SK-N-SH (cell line): ENCODE results near the gene PAGE1.

ENCODE experiments used
- EZH2phosphoT487 ChIP-seq: fragments of 200-600 bp; sonication (generic); IDR thresholded peaks from 2 replicates; pipeline ENCODE4 v1.6.1; 2017; ENCODE audit warnings: low read depth, mixed run types, mild to moderate bottlenecking, antibody characterized with exemption, moderate library complexity, borderline replicate concordance
- FOXJ3 ChIP-seq: sonication (generic); formaldehyde crosslinking; IDR thresholded peaks from 2 replicates; pipeline ENCODE4 v1.5.1; 2020; ENCODE audit warnings: mild to moderate bottlenecking, missing genetic modification reagents
- FOXM1 ChIP-seq: IDR thresholded peaks from 2 replicates; pipeline ENCODE4 v1.4.0; 2012; ENCODE audit warnings: low read depth, mild to moderate bottlenecking
- GATA2 ChIP-seq: sonication (generic); formaldehyde crosslinking; IDR thresholded peaks from 2 replicates; pipeline ENCODE4 v1.5.0; 2020; ENCODE audit warnings: mild to moderate bottlenecking, missing genetic modification reagents
- POLR2AphosphoS5 ChIP-seq: IDR thresholded peaks from 2 replicates; pipeline ENCODE4 v1.6.1; 2012; ENCODE audit warnings: low read depth, low read length
- TAF1 ChIP-seq: IDR thresholded peaks from 2 replicates; pipeline ENCODE4 v1.6.1; 2012; ENCODE audit warnings: low read depth, mild to moderate bottlenecking, low read length, moderate library complexity, borderline replicate concordance
- TCF12 ChIP-seq: IDR thresholded peaks from 2 replicates; pipeline ENCODE4 v1.4.0; 2012
- TF ChIP-seq, protein P1 (sequence below): IDR thresholded peaks from 2 replicates; pipeline ENCODE4 v1.4.0; 2012; ENCODE audit warnings: low read depth, borderline replicate concordance
- TF ChIP-seq, protein P2 (sequence below): IDR thresholded peaks from 2 replicates; pipeline ENCODE4 v1.6.1; 2012; ENCODE audit warnings: mild to moderate bottlenecking, low read depth, low read length, moderate library complexity
- TF ChIP-seq, protein P3 (sequence below): fragments of 200-600 bp; sonication (generic); IDR thresholded peaks from 2 replicates; pipeline ENCODE4 v1.6.1; 2017; ENCODE audit warnings: antibody characterized with exemption, mild to moderate bottlenecking, moderate library complexity
- TF ChIP-seq, protein P4 (sequence below): IDR thresholded peaks from 2 replicates; pipeline ENCODE4; 2012

DNA sequence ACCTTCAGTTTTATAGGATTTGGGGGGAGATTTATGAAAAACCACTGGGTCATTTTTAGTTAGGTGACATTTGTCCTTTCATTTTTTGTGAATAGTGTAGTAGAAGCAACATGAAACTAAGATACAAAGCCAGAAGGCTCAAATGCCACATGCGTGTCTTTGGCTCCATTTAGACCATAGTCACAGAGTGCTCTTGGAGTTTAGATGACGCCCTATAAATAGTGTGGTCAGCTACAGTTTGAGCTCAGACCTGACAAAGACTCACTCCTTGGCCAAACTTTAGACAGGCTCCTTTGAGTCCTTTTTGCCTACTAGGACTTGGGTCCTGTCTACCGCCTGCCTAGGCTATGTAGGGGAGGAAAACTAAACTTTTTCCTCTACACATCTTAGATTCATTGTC lies 16.8 kb upstream of the PAGE1 start:
- TF ChIP-seq, protein P1, sequence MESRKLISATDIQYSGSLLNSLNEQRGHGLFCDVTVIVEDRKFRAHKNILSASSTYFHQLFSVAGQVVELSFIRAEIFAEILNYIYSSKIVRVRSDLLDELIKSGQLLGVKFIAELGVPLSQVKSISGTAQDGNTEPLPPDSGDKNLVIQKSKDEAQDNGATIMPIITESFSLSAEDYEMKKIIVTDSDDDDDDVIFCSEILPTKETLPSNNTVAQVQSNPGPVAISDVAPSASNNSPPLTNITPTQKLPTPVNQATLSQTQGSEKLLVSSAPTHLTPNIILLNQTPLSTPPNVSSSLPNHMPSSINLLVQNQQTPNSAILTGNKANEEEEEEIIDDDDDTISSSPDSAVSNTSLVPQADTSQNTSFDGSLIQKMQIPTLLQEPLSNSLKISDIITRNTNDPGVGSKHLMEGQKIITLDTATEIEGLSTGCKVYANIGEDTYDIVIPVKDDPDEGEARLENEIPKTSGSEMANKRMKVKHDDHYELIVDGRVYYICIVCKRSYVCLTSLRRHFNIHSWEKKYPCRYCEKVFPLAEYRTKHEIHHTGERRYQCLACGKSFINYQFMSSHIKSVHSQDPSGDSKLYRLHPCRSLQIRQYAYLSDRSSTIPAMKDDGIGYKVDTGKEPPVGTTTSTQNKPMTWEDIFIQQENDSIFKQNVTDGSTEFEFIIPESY: no peak
- no peak for TF ChIP-seq EZH2phosphoT487
- TF ChIP-seq, protein P2, sequence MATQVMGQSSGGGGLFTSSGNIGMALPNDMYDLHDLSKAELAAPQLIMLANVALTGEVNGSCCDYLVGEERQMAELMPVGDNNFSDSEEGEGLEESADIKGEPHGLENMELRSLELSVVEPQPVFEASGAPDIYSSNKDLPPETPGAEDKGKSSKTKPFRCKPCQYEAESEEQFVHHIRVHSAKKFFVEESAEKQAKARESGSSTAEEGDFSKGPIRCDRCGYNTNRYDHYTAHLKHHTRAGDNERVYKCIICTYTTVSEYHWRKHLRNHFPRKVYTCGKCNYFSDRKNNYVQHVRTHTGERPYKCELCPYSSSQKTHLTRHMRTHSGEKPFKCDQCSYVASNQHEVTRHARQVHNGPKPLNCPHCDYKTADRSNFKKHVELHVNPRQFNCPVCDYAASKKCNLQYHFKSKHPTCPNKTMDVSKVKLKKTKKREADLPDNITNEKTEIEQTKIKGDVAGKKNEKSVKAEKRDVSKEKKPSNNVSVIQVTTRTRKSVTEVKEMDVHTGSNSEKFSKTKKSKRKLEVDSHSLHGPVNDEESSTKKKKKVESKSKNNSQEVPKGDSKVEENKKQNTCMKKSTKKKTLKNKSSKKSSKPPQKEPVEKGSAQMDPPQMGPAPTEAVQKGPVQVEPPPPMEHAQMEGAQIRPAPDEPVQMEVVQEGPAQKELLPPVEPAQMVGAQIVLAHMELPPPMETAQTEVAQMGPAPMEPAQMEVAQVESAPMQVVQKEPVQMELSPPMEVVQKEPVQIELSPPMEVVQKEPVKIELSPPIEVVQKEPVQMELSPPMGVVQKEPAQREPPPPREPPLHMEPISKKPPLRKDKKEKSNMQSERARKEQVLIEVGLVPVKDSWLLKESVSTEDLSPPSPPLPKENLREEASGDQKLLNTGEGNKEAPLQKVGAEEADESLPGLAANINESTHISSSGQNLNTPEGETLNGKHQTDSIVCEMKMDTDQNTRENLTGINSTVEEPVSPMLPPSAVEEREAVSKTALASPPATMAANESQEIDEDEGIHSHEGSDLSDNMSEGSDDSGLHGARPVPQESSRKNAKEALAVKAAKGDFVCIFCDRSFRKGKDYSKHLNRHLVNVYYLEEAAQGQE: no peak
- TF ChIP-seq, protein P3, sequence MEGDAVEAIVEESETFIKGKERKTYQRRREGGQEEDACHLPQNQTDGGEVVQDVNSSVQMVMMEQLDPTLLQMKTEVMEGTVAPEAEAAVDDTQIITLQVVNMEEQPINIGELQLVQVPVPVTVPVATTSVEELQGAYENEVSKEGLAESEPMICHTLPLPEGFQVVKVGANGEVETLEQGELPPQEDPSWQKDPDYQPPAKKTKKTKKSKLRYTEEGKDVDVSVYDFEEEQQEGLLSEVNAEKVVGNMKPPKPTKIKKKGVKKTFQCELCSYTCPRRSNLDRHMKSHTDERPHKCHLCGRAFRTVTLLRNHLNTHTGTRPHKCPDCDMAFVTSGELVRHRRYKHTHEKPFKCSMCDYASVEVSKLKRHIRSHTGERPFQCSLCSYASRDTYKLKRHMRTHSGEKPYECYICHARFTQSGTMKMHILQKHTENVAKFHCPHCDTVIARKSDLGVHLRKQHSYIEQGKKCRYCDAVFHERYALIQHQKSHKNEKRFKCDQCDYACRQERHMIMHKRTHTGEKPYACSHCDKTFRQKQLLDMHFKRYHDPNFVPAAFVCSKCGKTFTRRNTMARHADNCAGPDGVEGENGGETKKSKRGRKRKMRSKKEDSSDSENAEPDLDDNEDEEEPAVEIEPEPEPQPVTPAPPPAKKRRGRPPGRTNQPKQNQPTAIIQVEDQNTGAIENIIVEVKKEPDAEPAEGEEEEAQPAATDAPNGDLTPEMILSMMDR: no peak
- TF ChIP-seq TAF1: no peak
- TF ChIP-seq FOXJ3 (CRISPR knock-in tag): no peak
- TF ChIP-seq GATA2 (CRISPR knock-in tag): no peak
- no peak for TF ChIP-seq POLR2AphosphoS5
- TF ChIP-seq TCF12: no peak
- no peak for TF ChIP-seq FOXM1
- TF ChIP-seq, protein P4, sequence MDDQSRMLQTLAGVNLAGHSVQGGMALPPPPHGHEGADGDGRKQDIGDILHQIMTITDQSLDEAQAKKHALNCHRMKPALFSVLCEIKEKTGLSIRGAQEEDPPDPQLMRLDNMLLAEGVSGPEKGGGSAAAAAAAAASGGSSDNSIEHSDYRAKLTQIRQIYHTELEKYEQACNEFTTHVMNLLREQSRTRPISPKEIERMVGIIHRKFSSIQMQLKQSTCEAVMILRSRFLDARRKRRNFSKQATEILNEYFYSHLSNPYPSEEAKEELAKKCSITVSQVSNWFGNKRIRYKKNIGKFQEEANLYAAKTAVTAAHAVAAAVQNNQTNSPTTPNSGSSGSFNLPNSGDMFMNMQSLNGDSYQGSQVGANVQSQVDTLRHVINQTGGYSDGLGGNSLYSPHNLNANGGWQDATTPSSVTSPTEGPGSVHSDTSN: no peak
